ENCODE results near the gene SLC24A4. TPM values are rescaled to one million over a fixed set of nuclear protein-coding genes. Genes with fewer than 3 reads are reported as not detected.
A peak's percentile ranks its signal among the peaks of the same experiment; 100 is the strongest.

SLC24A4 gene
- polyA plus RNA-seq, 1 donor, result 1.2 TPM

- no peak for DNase-seq
Measured at GRCh38 chr14:92440345-92441003, 117.5 kb downstream of the SLC24A4 start.

GRCh38 chr14:92441751-92442504 lies 119.0 kb downstream of the SLC24A4 start:
- no peak for DNase-seq

GRCh38 chr14:92443167-92443566 lies 120.2 kb downstream of the SLC24A4 start:
- no peak for DNase-seq

- no peak for DNase-seq
Measured at GRCh38 chr14:92443741-92444140, 120.8 kb downstream of the SLC24A4 start.

- DNase-seq, result no peak
Measured at GRCh38 chr14:92446771-92447170, 123.8 kb downstream of the SLC24A4 start.

- DNase-seq, result no peak
Measured at GRCh38 chr14:92447416-92448197, 124.6 kb downstream of the SLC24A4 start.

- DNase-seq, result no peak
Measured at GRCh38 chr14:92448786-92449185, 125.8 kb downstream of the SLC24A4 start.

- DNase-seq, result no peak
Measured at GRCh38 chr14:92449404-92450181, 126.6 kb downstream of the SLC24A4 start.

GRCh38 chr14:92450351-92451070 lies 127.5 kb downstream of the SLC24A4 start:
- no peak for DNase-seq

GRCh38 chr14:92451245-92451644 lies 128.3 kb downstream of the SLC24A4 start:
- DNase-seq, result no peak

- DNase-seq, result no peak
Measured at GRCh38 chr14:92451755-92452154, 128.8 kb downstream of the SLC24A4 start.

GRCh38 chr14:92452471-92452870 lies 129.5 kb downstream of the SLC24A4 start:
- no peak for DNase-seq

- no peak for DNase-seq
Measured at GRCh38 chr14:92453691-92454090, 130.7 kb downstream of the SLC24A4 start.

GRCh38 chr14:92455231-92455630 lies 132.3 kb downstream of the SLC24A4 start:
- DNase-seq, result no peak

- peak; percentile 82 for DNase-seq
Measured at GRCh38 chr14:92456215-92457015, 133.4 kb downstream of the SLC24A4 start.

- DNase-seq, result no peak
Measured at GRCh38 chr14:92457016-92457565, 134.1 kb downstream of the SLC24A4 start.

- no peak for DNase-seq
Measured at GRCh38 chr14:92458136-92459029, 135.4 kb downstream of the SLC24A4 start.

GRCh38 chr14:92459030-92459949 lies 136.3 kb downstream of the SLC24A4 start:
- DNase-seq, result no peak
